GM21528 (cell line): Measurements from ENCODE around the gene ATXN7L1.

Experiments
- ATAC-seq: cut with Tn5 transposase; IDR thresholded peaks from one replicate; pipeline ENCODE4 v1.9.1; 2021; ENCODE audit warnings: mild to moderate bottlenecking, moderate library complexity; ENCODE audit not compliant: unreplicated experiment, low FRiP score

ATXN7L1 gene

DNA sequence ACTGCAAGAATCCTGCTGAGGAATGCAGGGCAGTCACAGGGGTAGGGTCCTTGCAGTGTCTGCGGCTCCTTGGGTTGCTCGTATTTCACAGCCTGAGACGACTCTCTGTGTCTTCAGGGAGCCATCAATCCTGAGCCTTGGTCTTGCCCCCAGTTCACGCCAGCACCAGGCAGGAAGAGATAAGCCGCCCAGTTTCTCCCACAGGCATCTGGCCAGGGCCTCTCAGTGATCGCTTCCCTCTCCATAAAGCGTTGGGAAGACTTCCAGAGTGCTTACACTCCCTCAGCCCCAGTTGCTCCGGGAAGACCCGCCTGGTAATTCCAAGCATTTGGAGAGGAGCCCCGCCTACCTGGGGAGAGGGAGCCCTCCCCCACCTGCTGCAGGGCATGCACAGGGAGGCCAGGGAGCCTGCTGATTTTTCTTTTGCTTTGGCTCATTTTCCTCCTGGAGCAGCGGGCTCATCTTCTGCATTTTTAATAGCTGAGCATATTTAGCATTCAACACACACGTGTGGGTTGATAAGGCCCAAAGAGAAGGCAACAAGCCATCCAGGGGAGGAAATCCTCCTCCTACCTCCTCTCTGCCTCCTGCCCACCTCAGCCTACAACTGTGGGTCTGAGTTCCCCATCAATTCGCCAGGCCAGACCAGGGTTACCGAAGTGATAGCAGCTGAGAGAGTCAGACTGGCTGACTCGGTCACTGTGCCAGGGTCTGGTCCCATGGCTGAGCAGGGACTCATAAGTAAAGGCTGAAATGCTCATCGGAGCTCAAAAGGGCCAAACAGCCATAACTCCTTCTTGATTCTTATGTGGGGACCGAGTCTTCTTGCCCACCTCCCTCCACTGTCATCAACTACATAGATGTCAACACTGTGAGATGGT is 220.7 kb downstream of the ATXN7L1 start:
- no peak for ATAC-seq

DNA sequence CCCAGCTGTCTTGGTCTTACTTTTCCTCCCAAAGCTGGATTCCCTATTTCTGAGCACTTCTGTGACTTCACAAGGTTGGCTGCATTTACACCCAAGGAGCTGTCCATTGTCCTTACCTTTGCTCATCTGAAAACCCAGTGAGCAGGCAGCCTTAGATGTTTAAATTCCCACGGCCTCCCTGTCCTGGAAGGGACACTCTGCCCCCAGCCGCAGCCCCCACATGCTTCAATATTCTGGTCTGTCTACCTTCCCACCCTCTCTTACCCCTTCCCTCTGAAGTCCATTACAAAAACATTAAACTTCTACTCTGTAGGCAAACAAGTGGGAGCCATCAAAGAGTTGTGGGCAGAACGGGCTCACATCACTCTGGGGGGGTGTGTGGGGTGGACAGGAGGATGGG is 221.3 kb downstream of the ATXN7L1 start:
- no peak for ATAC-seq

DNA sequence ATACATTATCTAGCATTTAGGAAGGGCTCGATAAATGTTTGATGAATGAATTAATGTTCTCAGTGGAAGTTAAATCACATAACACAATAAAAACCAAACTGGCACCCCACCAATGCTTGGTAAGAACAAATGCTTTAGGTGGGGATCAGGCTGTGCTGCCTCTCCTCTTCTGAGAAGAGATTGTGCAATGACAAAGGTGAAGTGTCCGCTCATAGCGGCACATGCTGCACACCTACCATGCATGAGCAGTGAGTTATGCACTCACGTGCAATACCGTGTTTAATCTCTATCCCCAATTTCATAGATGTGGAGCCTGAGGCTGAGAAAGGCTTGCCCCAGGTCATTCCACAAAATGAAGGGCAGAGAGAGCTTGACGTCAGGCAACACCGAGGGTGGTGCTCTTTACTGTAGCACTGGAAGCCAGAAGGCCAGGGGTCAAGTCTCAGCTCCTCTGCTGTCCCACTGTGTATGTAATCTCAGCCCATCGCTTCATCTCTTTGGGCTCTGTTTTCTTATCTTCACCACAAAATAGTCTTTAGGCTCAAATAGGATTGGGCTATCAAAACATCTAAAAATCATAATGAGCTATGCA is 222.2 kb downstream of the ATXN7L1 start:
- no peak for ATAC-seq

DNA sequence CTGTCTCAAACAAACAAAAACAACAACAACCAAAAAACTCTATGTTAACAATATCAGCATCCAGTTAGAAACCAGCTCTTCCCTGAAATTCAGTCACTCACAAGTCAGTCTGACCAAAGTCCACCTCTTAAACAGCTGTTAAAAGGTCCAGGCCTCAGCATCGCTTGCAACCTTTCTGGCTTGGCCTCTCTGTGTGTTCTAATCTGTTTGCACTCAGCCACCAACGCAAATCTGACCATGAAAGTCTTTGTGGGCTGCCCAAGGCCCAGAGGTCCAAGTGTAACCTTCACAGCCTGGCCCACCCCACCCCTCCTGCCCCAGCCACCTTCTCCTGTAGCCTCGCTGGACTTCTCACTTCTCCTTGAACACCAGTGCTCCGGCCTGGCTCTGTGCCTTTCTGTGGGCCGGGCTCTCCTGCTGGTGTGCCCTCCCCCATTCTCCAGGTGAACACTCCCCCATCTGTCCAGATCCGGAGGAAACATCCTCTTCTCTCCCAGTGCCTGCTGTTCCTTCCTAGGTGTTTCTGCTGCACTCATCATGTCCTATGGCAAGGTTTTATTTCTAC is 222.9 kb downstream of the ATXN7L1 start:
- ATAC-seq = no peak

DNA sequence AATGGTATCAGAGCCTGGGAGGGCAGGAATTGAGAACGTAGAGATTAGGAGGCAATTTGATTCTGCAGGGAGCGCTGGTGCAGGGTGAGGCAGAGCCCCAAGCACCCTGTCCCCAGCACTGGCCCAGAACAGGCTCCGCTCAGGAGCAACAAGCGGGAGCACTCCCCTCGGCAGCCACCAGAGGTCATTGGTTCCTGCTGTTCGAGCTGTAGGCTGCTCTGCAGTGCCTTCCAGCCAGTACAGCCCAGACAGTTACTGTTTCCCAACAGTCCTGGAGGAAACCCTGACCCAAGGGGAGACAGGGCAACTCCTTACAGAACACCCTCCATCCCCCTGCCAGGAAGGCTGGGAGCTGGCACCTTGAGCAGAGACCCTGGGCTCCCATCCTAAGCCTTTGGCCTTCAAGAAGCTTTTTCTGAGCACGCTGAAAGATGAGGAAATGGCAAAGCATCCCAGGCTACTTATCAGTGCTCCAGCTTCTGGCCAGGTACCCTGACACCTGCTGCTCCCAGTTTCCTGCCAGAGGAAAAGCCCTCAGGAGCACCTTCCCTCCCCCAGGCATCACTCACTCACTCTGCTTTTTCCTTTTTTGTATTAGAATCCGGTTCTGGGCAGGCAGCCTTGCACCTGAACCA is 223.9 kb downstream of the ATXN7L1 start:
- ATAC-seq = no peak

DNA sequence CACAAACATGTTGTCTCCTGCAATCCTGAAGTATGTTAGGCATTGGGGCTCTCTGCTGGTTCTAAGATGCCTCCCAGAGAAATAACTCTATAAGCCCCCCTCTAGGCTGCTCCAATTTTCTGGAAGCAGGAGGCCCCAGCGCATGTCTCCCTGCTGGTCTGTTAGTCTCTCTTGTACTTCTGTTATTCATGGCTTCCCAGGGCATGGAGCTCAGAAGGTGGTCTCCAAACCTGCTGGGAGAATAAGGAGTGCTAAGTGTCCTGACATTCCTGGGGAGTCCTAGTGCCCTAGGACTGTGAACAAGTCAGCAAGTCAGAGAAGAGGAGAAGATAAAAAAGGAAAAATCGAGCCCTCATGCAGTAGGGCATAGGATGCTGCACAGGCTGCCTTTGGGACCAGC is 224.6 kb downstream of the ATXN7L1 start:
- ATAC-seq = no peak

DNA sequence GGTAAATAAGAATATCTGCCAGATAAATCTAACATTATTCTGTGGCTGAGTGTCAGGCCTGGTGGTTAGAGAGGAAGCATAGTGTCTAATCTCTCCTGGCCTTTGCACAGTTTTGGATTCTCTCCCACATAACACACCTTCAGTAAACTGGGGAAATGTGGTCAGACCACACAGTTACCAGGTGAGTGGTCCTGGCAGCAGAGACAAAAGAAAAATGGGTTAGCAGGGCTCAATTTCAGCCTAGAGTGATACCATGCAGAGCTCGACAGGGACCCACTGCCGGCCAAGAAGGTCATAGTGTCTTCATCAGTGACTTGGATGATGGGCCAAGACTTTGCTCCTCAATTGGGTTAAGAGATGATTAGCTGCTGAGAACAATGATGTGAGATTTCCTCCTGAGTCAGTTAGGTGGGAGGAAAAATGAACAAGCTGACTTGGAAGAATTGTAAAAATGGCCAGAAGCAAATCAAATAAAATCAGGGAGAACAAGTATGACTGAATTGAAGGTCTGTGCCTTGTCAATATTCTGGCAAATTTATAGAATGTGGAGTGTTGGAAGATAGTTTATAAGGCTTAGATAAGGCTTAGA is 225.9 kb downstream of the ATXN7L1 start:
- ATAC-seq = no peak

DNA sequence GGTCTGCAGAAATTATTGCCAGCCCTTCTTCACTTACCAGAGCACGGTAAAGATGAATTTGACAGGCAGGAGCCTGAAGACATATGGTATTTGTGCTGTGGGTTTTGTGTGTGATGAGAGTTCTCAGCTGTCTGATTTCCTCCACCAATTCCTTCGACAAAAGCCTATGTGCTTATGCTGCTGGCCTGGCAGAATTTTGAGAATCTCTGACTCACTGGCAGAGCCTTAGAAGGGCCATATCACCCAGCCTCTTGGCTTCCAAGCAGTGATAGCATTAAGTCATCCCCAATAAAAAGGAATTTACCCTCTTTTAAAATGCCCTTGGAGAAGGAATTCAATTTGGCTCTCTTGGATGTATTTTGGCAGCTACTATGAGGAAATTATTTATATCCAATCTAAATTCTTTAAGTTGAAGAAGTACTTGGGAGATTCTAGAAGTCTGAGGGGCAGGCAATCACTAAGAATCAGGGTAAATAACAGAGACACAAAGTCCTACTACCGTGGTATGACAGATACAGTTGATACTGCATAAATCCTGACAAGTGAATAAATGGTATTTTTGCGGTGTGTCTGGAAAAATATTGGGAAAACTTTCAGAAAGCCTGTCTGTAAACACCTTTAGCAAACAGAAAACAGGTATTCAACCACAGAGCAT is 226.5 kb downstream of the ATXN7L1 start:
- ATAC-seq = no peak

DNA sequence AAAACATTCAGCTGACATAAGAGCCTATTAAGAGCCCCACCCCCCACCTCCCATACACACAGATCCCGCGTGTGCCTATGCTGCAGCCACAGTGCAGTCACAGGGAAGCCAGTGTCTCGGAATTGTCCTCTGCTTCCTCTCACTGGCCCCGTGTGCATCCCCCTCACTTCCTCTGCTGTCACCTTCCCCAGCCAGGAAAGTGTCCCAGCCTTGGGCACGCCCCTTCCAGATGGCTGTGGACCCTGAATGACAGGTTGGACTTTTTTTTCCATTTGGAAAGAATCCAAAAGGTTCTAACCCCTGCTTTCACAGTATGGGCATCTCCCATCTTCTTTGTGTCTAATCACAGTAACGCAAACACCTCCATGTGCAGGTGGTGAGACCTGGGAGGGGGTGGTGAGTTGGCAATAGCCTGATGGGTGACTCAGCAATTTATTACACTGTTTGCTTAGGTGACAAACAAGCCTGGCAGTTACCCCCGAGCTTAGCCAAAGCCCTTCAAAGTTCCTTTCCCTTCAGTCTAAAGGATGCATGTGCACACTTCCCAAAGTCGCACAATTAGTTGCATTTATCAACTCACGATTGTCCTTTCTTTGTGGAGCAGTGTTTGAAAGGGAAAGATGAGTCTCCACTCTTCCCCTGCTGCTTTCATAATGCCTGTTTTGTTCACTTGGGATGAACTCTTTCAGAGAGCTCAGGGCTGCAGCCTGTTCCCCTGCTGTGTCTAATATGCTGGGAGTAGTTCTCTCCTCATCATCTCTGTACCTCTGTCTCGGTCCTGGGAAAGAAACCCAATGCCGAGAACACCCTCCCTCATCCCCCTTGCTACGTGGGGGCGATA is 227.6 kb downstream of the ATXN7L1 start:
- no peak for ATAC-seq

DNA sequence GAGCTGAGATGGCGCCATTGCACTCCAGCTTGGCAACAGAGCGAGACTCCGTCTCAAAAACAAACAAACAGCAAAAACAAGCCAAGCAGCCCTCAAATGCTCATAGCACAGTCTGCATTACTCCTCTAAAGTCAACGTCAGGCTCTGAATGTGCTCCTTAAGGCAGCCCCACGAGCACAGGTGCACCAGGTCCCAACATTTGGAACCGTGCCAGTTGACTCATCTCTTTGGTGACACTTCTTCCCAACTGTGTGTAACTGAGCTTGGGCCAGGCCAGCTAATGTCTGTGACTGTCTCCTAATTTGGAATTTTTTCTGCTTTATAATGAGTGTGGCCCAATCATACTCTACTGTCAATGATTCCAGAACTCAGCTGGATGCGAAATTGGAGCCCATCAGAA is 228.8 kb downstream of the ATXN7L1 start:
- no peak for ATAC-seq

DNA sequence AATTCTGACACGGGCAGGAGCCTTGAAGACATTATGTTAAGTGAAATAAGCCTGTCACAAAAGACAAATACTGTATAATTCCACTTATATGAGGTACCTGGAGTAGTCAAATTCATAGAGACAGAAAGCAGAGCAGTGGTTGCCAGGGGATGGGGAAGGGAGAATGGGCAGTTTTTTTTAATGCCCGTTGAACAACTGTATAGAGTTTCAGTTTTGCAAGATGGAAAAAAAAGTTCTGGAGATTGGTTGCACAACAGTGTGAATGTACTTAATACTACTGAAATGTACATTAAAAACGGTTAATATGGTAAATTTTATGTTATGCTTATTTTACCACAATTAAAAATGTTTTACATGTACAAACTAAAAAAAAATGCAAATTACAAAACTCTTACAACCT is 231.5 kb downstream of the ATXN7L1 start:
- no peak for ATAC-seq

DNA sequence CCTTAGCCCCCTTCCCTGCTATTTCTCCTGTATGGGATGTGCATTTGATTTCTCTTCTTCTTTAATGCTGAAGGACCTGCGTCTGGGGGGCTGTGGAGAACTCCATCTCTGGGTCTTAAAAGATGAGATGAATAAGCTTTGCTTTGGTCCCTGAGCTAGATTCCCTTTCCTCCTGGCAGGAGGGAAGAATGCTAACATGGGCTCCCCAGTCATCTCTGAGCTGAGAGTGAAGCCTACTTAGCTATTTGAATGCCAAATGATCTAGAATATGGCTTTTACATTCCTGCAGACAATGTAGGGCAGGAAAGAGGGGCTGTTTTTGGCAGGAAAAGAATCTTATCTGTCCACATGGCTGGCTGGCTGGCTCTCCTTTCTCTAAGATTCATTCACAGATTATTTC is 232.5 kb downstream of the ATXN7L1 start:
- no peak for ATAC-seq

DNA sequence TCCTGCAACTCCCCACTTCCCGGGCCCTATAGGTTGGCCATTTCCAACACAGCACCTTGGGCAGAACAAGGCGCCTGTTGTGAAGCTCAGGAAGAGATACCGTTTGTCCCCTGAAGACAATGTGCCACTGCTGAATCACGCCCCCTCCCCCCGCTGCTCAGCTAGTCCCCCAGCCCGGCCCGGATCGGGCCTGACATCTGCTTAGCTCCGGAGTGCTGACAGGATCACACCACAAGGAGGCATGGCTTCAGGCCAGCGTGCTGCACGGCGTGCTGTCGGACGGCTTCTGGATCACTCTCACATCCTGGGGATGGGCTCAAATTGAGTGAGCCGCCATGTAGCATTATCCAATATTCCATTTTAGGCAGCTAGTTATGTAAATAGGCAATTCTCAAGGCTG is 233.0 kb downstream of the ATXN7L1 start:
- no peak for ATAC-seq

DNA sequence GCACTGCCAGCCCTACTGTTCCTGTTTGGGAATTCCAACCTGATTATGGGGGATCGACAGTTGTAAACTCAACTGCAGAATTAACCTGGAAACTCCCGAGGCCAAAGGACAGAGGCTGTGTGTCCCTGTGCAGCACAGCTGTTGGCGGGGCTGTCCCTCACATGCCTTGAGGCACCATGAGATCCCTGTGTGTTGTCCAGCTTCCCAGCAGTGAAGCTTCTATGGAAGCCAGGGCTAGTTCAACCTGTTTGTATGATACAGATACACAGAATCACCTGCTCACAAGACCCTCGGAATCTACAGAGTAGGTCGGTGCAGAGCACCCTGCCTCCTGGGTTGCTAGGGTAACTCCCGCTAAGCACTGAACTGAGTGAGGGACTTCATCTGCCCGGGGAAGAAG is 234.1 kb downstream of the ATXN7L1 start:
- ATAC-seq = no peak

DNA sequence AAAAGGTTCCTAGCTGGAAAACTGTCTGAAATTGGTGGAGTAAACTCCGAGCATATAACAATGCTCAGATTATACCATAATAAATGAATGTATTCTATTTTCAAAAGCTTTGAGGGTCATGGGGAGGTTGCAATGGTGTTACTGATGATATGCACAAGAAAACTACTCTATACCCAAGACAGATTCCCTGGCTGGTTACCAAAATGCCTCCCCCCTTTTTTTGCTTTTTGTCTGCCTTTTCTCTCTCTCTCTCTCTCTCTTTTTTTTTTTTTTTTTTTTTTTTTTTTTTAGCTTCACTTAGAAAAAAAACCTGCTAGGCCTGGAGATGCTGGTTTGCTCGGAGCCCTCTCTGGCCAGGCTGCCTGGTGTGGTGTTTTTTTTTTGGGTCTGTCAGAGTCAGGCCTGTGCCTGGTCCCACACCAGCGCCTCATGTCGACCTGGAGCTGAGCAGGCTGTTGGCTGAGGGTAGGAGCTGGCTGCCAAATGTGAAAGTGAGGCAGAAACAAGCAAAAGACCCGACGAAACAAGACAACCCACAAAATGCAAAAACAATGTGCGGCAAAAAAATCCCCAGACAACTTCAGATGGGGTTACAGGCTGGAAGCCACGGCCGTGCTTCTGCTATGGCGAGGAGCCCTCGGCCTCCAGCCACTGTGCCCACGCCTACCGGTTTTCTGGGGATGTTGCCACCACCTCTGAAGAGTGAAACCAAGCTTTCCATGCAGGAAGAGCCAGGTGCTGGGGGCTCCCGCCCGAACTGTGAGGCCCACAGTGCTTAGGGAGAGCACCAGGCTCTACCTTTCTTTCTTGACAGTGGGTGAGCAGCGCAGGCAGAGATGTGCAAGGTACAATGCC is 235.2 kb downstream of the ATXN7L1 start:
- no peak for ATAC-seq

DNA sequence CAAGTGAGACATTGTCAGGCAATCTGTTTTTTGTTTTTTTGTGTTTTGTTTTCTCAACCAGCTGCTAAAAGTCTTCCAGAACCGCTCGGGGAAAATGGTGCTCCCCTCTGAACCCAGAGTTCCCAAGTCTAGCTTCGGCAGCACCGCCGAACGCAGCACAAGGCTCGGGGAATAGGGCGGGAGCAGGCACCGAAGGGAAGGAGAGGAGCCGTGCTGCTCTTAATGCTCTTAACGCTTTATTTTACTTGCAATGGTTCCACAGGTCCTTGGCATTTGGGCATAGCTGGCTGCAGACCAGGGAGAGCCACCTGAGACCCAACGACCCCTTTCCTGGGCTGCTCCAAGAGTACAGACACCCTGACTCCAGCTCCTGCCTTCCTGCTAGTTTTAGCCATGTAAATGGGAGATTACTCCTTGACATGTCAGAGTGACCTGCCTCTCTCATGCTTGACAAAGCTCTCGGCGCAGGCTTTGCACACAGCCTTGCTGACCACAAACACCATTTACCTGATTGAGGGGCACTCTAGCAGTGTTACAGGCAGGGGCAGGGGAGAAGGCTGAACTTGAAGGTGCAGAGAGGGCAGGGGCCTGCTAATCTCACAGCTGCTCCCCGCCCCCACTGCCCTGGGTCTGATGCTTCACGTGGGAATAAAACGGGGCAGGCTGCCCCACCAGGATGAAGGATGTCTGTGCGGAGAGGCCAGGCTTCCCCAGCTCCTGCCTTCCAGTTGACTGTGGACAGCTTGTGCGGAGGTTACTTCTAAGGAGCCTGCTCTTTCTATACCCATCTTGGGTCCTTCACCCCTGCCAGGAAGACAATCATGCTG is 236.5 kb downstream of the ATXN7L1 start:
- no peak for ATAC-seq

DNA sequence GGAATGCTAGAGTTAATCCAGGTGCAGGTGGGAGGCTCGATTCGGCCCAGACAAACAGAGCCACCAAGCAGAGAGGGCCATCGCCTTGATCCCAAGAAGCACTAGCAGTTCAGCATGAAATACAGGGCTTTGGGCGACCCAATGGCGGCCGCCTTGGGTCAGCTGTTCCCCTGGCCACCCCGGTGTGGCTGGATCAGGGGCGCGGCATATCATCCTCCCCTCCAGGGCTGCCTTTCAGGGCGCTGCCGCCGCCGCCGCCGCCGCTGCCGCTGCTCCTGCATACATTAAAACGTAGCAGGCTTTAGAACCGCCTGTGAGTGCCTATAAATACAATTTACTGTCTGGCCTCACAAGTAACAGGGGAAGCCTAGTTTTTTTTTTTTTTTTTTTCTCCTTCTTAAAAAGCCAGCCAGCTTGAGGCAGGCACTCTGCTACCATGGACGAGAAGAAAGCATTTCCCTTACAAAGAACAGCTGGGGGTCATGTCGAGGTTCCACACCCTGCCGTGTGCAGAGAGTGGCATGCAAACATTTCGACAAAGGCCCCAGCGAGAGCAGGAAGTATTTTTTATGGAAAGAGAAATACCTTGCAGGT is 237.4 kb downstream of the ATXN7L1 start:
- no peak for ATAC-seq

DNA sequence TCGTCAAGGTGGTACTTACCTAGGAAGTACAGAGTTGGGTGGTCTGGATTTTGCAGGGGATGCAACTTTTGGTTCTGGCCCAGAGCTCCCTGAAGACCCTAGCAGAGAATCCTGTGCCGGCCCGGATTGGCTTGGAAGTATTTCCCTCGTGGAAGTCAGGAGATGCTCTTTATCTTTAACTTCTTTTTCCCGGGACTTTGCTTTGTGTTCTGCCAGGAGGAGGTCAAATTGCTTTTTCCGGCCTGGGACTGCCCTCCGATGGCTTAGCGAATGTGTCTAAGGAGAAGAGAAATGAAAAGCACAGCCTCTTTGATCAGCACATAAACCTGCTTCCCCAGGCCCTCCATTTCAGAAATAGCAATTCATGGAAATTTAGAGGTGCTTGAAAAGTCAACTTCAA is 238.1 kb downstream of the ATXN7L1 start:
- no peak for ATAC-seq
